ENCODE measurements around the gene OR4B1.

Gene OR4B1

DNA sequence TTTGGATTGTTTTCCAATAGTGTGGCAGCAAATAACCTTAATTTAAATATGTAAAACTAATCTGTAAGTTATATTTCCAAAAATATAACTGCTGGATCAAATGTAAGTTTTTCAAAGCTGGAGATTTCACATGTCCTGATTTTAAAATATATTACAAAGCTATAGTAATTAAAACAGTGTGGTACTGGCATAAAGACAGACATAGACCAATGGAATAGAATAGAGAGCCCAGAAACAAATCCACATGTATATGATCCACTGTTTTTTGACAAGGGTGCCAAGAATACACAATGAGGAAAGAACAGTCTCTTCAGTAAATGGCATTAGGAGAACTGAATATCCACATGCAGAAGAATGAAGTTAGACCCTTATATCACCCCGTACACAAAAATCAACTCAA lies 32.3 kb downstream of the OR4B1 start:
- DNase-seq (ENCODE audit: low read depth in 2 of 3, low spot score in 1 of 3): no peak

DNA sequence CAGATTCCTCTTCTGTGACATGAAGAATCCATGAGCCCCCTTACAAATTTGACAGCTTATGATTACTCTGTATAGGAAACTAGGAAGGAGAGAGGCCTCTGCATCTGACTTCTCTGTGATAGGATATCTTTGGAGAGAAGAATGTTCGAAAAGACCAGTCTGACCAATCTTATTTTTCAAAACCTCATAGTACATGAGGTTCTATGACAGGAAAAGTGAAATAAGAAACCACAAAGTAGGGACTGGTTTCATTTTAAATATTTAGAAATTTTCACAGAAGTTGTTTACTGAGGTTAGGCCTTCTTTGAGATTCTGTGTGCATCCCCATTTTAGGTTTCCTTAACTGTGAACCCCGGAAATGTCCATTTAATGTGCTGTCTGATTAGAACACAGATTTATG lies 45.0 kb downstream of the OR4B1 start:
- DNase-seq (ENCODE audit: low read depth in 2 of 3, low spot score in 1 of 3): no peak

DNA sequence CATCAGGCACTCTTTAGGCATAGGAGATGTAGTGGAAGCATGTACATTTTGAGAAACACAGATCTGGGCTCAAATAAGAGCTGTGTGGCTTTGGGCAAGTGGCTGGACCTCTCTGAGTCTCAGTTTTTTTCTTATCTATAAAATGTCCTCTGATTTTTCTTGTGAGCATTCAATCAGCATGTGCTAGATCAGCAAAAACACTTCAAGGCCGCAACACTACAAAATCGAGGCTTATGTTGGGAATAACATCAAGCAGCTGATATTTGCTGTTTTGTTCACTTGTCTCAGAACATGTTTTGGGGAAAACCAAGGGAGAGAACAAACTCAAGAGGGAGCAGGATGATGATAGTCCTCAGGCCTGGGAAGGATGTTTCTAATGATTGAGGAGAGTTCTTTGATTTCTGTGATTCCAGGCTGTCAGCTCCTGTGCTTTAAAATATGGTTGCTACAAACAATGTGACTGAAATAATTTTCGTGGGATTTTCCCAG lies 46.9 kb downstream of the OR4B1 start, which contains the start of gene OR4X1:
Gene OR4X1 (plus strand): TSS at position 439 of the 489 bp plus-strand sequence. CDS start 0 bp downstream, at position 439.
- DNase-seq (ENCODE audit: low read depth in 2 of 3, low spot score in 1 of 3): no peak

Data from stimulated activated CD4-positive, alpha-beta T cell treated with anti-CD3 and anti-CD28 coated beads, Interleukin-12 subunit alpha, Interleukin-12 subunit beta, amount 100 ng/mL, for 48 hours (primary cell).